WI38 (cell line): Measurements from ENCODE around the gene ERCC8.
A peak's percentile ranks its signal among the peaks of the same experiment; 100 is the strongest.
"Not testable (repeated sequence)": the region's sequence is repeated elsewhere in the genome, so short reads cannot be mapped to it uniquely, and the experiment has no call there.

Experiments used
- H3K4me3 ChIP-seq: 2 replicates; pipeline ENCODE4 v1.5.1; 2011; ENCODE audit warnings: low read depth, mild to moderate bottlenecking, control low read depth, low read length
- CTCF ChIP-seq: IDR thresholded peaks from 2 replicates; pipeline ENCODE4 v1.5.1; 2012; ENCODE audit warnings: low read depth, mild to moderate bottlenecking, control low read depth, low read length

The ERCC8 gene

GRCh38 chr5:60944904-60945812, at the start of gene ERCC8, which contains the start of gene NDUFAF2:
TSS of gene ERCC8 (minus strand) at chr5:60945070. CDS start at chr5:60945008, 62 bp downstream.
TSS of gene NDUFAF2 (plus strand) at chr5:60945205. CDS start at chr5:60945256, 51 bp downstream.
- peak within 1 kb of the TSS; percentile 90 for H3K4me3 ChIP-seq
- TF ChIP-seq CTCF: no peak

- TF ChIP-seq CTCF: no peak
- no peak overlapping the region for H3K4me3 ChIP-seq
These were observed 49.2 kb upstream of the ERCC8 start for GRCh38 chr5:60993875-60994571.

DNA sequence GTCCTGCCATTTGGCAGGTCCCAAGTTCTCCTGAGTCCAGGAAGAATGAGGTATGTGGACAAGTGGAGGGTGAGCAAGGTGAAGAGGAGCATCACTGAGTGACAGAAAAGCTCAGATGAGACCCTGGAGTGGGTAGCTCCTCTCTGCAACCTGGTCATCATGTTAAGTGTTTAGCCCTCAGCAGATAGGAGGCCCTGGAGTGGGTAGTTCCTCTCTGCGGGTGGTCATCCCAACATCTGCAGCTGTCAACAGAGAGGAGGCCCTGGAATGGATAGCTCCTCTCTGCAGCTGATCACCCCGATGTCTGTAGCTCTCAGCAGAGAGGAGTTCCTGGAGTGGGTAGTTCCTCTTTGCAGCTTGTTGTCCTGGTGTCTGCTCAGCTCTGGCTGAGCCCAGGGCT, 48.6 kb upstream of the ERCC8 start:
- TF ChIP-seq CTCF: no peak
- H3K4me3 ChIP-seq: no peak overlapping the region

DNA sequence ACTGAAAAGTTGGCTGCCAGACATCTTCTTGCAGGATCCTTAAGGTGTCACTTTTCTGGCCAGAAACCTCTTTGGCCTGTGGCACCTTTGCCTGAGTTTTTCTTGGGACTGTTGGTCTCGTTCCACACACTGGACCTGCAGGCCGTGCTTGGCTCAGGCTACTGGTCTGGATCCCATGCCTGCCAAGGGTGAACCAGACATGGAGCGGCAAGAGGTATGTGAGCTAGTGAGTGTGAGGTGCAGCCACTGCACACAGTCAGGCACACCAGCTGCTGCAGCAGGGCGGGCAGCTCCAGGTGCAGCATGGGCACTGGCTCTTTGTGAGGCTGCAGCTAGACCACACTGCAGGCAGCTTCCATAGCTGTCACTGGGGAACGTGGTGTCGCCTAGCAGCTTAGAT, 48.0 kb upstream of the ERCC8 start:
- TF ChIP-seq CTCF: no peak
- H3K4me3 ChIP-seq: no peak overlapping the region

GRCh38 chr5:60989790-60990189, 44.9 kb upstream of the ERCC8 start:
- TF ChIP-seq CTCF: no peak
- H3K4me3 ChIP-seq: no peak overlapping the region

DNA sequence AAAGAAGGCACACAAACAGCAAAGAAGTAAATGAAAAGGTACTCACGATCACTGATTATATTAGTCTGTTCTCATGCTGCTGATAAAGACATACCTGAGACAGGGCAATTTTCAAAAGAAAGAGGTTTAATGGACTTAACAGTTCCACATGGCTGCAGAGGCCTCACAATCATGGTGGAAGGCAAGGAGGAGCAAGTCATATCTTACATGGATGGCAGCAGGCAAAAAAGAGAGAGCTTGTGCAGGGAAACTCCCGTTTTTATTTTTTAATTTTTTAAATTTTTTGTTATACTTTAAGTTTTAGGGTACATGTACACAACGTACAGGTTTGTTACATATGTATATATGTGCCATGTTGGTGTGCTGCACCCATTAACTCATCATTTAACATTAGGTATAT, 37.3 kb upstream of the ERCC8 start:
- not testable (repeated sequence) for H3K4me3 ChIP-seq

DNA sequence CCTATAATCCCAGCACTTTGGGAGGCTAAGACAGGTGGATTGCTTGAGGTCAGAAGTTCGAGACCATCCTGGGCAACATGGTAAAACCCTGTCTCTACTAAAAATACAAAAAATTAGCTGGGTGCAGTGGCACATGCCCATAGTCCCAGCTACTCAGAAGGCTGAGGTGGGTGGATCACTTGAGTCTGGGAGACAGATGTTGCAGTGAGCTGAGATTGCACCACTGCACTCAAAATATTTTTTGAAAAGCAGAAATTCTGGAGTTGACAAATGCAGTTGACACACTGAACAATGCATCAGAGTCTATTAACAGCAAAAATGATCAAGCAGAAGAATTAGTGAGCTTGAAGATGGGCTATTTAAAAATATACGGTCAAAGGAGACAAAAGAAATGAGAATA, 35.6 kb upstream of the ERCC8 start:
- H3K4me3 ChIP-seq: no peak overlapping the region
- TF ChIP-seq CTCF: no peak
